Vagina (tissue), 2 donors: ENCODE measurements around the gene REXO4. TPM values are rescaled to one million over a fixed set of nuclear protein-coding genes. Genes with fewer than 3 reads are reported as not detected.
"Not testable (repeated sequence)": the region's sequence is repeated elsewhere in the genome, so short reads cannot be mapped to it uniquely, and the experiment has no call there.

ENCODE experiments used
- DNase-seq, 2 donors: peaks; one replicate each; pipeline ENCODE4 v3.0.0-alpha.2; 2017; ENCODE audit errors: extremely low spot score in 2 of 2
- H3K27ac ChIP-seq: fragments of 200-600 bp; sonication (generic); one replicate; pipeline ENCODE4 v1.5.1; 2019
- H3K27me3 ChIP-seq: fragments of 200-600 bp; sonication (generic); one replicate; pipeline ENCODE4 v1.5.1; 2019
- H3K36me3 ChIP-seq, 2 donors: fragments of 200-600 bp; sonication (generic); one replicate each; pipeline ENCODE4 v1.5.1; 2017 to 2019
- H3K4me1 ChIP-seq: fragments of 200-600 bp; sonication (generic); one replicate; pipeline ENCODE4 v1.5.1; 2019
- H3K4me3 ChIP-seq, 2 donors: fragments of 200-600 bp; sonication (generic); 1 replicate in 1 of 2; 2 replicates in 1 of 2; pipeline ENCODE4 v1.5.1; 2016 to 2019
- H3K9me3 ChIP-seq: fragments of 200-600 bp; sonication (generic); one replicate; pipeline ENCODE4 v1.5.1; 2019
- POLR2A ChIP-seq, 2 donors: fragments of 450-650 bp; IDR thresholded peaks; one replicate each; pipeline ENCODE4 v1.6.1; 2017; ENCODE audit warnings: antibody characterized with exemption in 2 of 2, mild to moderate bottlenecking in 2 of 2, moderate library complexity in 2 of 2
- POLR2AphosphoS5 ChIP-seq, 2 donors: sonication (generic); formaldehyde crosslinking; IDR thresholded peaks; one replicate each; pipeline ENCODE4 v1.9.0; 2017; ENCODE audit warnings: antibody characterized with exemption in 2 of 2, mild to moderate bottlenecking in 2 of 2, low read depth in 1 of 2; ENCODE audit not compliant: insufficient read depth in 1 of 2
- intact Hi-C: fragments of 100-400 bp; cut with DNase I; formaldehyde crosslinking; loops from one replicate; pipeline ENCODE4 v1.15.1; 2023
- total RNA-seq: library from RNA; depleted of rRNA; stranded (reverse); fragments of >200 nt; gene quantifications from one replicate; pipeline ENCODE4 v1.2.3, GENCODE V29; 2016
- TF ChIP-seq, protein P1 (sequence below), 3 experiments: fragments of 450-650 bp in 2 of 3; fragments of 200-600 bp in 1 of 3; sonication (generic) in 1 of 3; IDR thresholded peaks; one replicate each; pipeline ENCODE4 v1.5.1; 2017 to 2019; ENCODE audit warnings: antibody characterized with exemption in 3 of 3, mild to moderate bottlenecking in 2 of 3, moderate library complexity in 2 of 3

The REXO4 gene
- total RNA-seq, 1 donor from 2014 or later = 17.2 TPM

DNA sequence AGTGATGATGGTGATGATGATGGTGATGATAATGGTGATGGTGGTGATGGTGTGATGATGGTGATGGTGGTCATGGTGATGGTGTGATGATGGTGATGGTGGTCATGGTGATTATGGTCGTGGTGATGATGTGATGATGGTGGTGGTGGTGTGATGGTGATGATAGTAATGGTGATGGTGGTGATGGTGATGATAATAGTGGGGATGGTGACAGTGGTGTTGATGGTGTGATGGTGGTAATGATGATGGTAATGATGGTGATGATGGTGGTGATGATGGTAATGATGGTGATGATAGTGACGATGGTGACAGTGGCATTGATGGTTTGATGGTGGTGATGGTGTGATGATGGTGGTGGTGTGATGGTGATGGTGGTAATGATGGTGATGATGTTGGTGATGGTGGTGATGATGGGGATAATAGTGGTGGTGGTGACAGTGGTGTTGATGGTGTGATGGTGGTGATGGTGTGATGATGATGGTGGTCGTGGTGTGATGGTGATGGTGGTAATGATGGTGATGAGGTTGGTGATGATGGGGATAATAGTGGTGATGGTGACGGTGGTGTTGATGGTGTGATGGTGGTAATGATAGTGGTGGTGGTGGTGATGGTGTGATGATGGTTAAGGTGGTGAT is 35.2 kb downstream of the REXO4 start:
- intact Hi-C loops = no loop called here
- Histone ChIP-seq H3K4me1 (no peaks in the 10 kb centered on the region), H3K36me3 (no peaks in the 10 kb centered on the region), H3K27me3 (no peaks in the 10 kb centered on the region), H3K27ac (no peak overlapping the region), H3K9me3 (no peaks in the 10 kb centered on the region), H3K4me3 (no peak overlapping the region)
- TF ChIP-seq POLR2AphosphoS5 (IDR thresholded peaks at IDR 0.05; ENCODE audit: insufficient read depth in 1 of 2, low read depth in 1 of 2) (no peak), POLR2A (IDR thresholded peaks at IDR 0.05) (no peak)
- TF ChIP-seq, protein P1, sequence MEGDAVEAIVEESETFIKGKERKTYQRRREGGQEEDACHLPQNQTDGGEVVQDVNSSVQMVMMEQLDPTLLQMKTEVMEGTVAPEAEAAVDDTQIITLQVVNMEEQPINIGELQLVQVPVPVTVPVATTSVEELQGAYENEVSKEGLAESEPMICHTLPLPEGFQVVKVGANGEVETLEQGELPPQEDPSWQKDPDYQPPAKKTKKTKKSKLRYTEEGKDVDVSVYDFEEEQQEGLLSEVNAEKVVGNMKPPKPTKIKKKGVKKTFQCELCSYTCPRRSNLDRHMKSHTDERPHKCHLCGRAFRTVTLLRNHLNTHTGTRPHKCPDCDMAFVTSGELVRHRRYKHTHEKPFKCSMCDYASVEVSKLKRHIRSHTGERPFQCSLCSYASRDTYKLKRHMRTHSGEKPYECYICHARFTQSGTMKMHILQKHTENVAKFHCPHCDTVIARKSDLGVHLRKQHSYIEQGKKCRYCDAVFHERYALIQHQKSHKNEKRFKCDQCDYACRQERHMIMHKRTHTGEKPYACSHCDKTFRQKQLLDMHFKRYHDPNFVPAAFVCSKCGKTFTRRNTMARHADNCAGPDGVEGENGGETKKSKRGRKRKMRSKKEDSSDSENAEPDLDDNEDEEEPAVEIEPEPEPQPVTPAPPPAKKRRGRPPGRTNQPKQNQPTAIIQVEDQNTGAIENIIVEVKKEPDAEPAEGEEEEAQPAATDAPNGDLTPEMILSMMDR (IDR thresholded peaks at IDR 0.05) = no peak
- no peak for DNase-seq

DNA sequence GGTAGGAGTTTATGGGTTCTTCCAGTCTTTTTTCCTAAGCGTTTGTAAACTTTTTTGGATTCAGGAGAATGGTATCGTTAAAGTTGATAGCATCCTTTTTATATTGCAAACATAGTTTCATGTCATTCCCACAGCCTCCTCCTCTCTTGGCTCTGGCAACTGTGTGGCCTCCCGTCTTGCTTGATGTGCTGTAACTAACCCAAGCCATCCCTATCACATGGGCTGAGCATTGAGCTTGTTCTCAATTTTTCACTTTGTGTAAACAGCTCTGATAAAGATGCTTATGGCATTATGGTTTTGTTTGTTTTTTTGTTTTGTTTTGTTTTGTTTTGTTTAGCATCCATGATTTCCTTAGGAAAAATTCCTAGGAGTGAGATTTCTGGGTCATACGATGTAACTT is 37.1 kb downstream of the REXO4 start:
- intact Hi-C loops = no loop called here
- peaks cover 12% of the 10 kb centered on the region for H3K4me1 ChIP-seq
- TF ChIP-seq POLR2A (IDR thresholded peaks at IDR 0.05) (no peak), POLR2AphosphoS5 (IDR thresholded peaks at IDR 0.05; ENCODE audit: insufficient read depth in 1 of 2, low read depth in 1 of 2) (no peak)
- TF ChIP-seq, protein P1 (IDR thresholded peaks at IDR 0.05) = no peak

DNA sequence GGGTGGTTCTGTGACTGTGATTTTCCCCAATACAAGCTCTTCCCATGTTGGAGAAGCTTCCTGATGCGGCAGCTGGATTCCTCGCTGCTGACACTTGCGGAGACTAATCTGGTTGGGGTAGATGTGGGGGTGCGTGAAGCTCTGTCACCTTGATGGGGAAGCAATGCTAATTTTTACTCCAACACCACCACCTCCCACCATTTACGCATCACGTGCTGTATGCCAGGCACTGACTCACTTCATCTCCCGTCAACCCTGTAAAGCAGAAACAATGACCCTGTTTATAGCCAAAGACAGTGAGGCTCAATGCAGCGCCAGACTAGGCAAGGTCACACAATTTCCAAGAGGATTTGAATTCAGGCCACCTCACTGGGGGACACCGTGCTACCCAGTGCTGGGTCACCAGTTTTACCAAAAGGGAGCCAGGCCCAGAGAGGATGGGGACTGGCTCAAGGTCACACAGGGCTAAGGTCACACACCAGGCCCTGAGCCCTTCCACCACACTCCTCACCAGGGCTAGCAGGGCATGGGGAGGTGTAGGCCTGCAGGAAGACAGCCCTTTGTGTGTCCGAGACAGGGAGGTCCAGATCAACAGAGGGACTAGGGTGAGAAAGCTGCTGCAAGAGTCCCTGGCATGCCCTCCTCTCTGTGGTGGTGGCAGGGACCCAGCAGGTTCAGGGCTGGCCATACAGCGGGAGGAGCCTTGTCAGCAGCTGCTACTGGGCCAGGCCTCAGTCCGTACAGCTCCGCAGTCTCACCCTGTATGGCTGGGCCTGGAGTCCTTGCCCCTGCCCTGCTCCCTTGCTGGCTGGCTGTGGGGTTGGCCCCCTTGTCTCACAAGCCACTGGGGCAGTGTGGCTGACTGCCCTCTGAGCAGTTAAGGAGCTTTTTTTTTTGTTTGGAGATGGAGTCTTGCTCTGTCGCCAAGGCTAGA is 38.4 kb downstream of the REXO4 start:
- Histone ChIP-seq H3K9me3 (no peaks in the 10 kb centered on the region), H3K4me1 (peaks cover 20% of the 10 kb centered on the region), H3K4me3 (no peak overlapping the region), H3K27ac (no peak overlapping the region), H3K36me3 (no peaks in the 10 kb centered on the region), H3K27me3 (no peaks in the 10 kb centered on the region)
- intact Hi-C loops = loop anchor here (10.0 kb wide), 1 partner anchor 1775 kb away; no protein-coding TSS in a partner anchor
- no peak for DNase-seq
- TF ChIP-seq POLR2AphosphoS5 (IDR thresholded peaks at IDR 0.05; ENCODE audit: insufficient read depth in 1 of 2, low read depth in 1 of 2) (no peak), POLR2A (IDR thresholded peaks at IDR 0.05) (no peak)
- TF ChIP-seq, protein P1 (IDR thresholded peaks at IDR 0.05) = no peak

More for the DNA sequence above, 37.1 kb downstream of the REXO4 start:
- DNase-seq = no peak
- no peak overlapping the region for H3K27ac ChIP-seq
- H3K9me3 ChIP-seq = no peaks in the 10 kb centered on the region
- no peak overlapping the region for H3K4me3 ChIP-seq
- H3K27me3 ChIP-seq = no peaks in the 10 kb centered on the region
- no peaks in the 10 kb centered on the region for H3K36me3 ChIP-seq

DNA sequence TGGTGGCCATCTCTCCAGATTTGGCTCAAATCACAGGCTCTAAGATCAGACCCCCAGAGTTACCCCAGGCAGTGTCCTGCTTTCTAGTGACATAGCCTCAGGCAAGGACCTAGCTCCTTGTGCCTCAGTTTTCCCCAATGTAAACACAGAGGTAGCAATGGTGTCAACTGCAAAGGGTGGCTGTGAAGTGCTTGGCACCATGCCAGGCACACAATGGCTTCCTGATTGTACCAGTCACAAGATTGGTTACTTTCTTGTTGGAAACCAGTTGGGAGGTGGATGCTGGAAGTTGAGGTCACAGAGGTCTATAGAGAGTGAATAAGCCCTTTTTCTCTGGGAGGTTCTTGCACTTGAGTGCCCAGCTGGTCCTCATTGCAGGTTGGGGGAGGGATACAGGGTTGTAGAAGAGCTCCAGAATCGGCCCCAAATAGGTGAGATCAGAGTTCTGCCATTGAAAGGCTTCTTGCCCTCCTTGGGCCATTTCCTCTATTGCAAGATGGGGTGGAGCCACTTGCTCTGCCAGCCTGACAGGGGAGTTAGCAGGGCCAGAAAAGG is 39.3 kb downstream of the REXO4 start:
- no peak overlapping the region for H3K27ac ChIP-seq

DNA sequence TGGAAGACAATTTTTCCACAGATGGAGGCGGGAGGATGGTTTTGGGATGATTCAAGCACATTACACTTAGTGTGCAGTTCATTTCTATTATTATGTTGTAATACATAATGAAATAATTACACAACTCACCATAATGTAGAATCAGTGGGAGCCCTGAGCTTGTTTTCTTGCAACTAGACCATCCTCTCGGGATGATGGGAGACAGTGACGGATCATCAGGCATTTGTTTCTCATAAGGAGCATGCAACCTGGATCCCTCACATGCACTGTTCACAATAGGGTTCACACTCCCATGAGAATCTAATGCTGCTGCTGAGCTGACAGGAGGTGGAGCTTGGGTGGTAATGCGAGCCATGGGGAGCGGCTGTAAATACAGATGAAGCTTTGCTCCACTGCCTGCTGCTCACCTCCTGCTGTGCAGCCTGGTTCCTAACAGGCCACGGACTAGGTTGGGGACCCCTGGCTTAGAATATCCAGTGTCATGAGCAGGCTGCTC is 40.0 kb downstream of the REXO4 start:
- H3K9me3 ChIP-seq = no peaks in the 10 kb centered on the region
- no peak overlapping the region for H3K4me3 ChIP-seq
- no peaks in the 10 kb centered on the region for H3K36me3 ChIP-seq
- H3K27me3 ChIP-seq = no peaks in the 10 kb centered on the region
- DNase-seq = no peak
- peaks cover 37% of the 10 kb centered on the region for H3K4me1 ChIP-seq
- no peak overlapping the region for H3K27ac ChIP-seq
- intact Hi-C loops = loop anchor here (10.0 kb wide), 1 partner anchor 1773 kb away; no protein-coding TSS in a partner anchor
- TF ChIP-seq POLR2AphosphoS5 (IDR thresholded peaks at IDR 0.05; ENCODE audit: insufficient read depth in 1 of 2, low read depth in 1 of 2) = no peak
- TF ChIP-seq POLR2A (IDR thresholded peaks at IDR 0.05) = no peak
- TF ChIP-seq, protein P1 (IDR thresholded peaks at IDR 0.05) = no peak

More for the DNA sequence above, 39.3 kb downstream of the REXO4 start:
- no peak overlapping the region for H3K4me3 ChIP-seq
- no peak for DNase-seq
- H3K36me3 ChIP-seq = no peaks in the 10 kb centered on the region
- no peaks in the 10 kb centered on the region for H3K9me3 ChIP-seq
- H3K4me1 ChIP-seq = peaks cover 29% of the 10 kb centered on the region
- H3K27me3 ChIP-seq = no peaks in the 10 kb centered on the region
- TF ChIP-seq POLR2A (IDR thresholded peaks at IDR 0.05) = no peak
- intact Hi-C loops = loop anchor here (10.0 kb wide), 1 partner anchor 1774 kb away; no protein-coding TSS in a partner anchor

DNA sequence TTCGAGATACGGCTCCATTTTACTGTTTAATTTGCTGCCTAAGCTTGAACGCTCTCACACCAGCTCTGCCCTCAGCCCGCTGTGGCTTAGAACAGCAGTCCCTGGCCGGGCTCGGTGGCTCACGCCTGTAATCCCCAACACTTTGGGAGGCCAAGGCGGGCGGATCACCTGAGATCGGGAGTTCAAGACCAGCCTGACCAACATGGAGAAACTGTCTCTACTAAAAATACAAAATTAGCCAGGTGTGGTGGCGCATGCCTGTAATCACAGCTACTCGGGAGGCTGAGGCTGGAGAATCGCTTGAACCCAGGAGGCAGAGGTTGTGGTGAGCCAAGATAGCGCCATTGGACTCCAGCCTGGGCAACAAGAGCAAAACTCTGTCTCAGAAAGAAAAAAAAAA is 40.5 kb downstream of the REXO4 start:
- H3K4me3 ChIP-seq, H3K27ac ChIP-seq, DNase-seq, H3K27me3 ChIP-seq, H3K9me3 ChIP-seq, H3K36me3 ChIP-seq: not testable (repeated sequence)
- intact Hi-C loops = loop anchor here (10.0 kb wide), 1 partner anchor 1772 kb away; no protein-coding TSS in a partner anchor
- H3K4me1 ChIP-seq = peaks cover 41% of the 10 kb centered on the region
